CD4-positive, alpha-beta T cell treated with Interferon alpha-2 for 1 hour (primary cell): ENCODE measurements around the gene NUP98.
"Not testable (repeated sequence)": the region's sequence is repeated elsewhere in the genome, so short reads cannot be mapped to it uniquely, and the experiment has no call there.

Experiments
- DNase-seq, 2 donors: peaks; one replicate each; pipeline ENCODE4 v3.0.0-alpha.2; 2020 to 2022

The NUP98 gene

GRCh38 chr11:3667149-3668035 lies 130.0 kb downstream of the NUP98 start:
- DNase-seq = no peak

- DNase-seq = no peak
Observed at GRCh38 chr11:3666023-3666530, 131.3 kb downstream of the NUP98 start.

- no peak for DNase-seq
Observed at GRCh38 chr11:3665336-3666022, 131.9 kb downstream of the NUP98 start.

GRCh38 chr11:3664032-3664630 lies 133.2 kb downstream of the NUP98 start:
- no peak for DNase-seq

DNA sequence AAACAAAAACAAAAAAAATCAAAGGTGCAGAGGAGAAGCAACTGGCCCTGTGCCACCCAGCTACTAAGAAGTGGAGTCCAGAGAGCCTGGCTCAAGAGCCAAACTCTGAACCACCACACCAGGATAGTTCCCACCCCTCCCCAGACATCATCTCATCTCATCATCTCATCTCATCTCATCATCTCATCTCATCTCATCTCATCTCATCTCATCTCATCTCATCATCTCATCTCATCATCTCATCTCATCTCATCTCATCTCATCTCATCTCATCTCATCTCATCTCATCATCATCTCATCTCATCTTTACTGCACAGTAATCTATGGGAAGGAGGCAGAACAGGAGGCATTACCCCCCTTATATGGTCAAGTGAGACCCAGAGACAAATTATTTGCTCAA lies 134.5 kb downstream of the NUP98 start:
- no peak for DNase-seq

GRCh38 chr11:3660960-3661359 lies 136.4 kb downstream of the NUP98 start:
- DNase-seq = no peak

- DNase-seq = no peak
Observed at GRCh38 chr11:3659595-3660515, 137.5 kb downstream of the NUP98 start.

GRCh38 chr11:3658252-3658651 lies 139.1 kb downstream of the NUP98 start:
- DNase-seq = no peak

DNA sequence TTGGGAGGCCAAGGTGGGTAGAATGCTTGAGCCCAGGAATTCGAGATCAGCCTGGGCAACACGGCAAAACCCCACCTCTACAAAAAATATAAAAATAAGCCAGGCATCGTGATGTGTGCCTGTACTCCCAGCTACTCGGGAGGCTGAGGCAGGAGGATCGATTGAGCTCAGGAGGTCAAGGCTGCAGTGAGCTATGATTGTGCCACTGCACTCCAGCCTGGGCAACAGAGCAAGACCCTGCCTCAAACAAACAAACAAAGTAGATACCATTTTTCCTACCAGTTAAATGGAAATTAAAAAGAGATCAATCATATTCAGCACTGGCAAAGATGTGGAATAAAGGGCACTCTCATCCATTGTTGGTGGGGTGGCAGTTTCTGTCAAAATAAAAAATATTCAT lies 140.0 kb downstream of the NUP98 start:
- not testable (repeated sequence) for DNase-seq

DNA sequence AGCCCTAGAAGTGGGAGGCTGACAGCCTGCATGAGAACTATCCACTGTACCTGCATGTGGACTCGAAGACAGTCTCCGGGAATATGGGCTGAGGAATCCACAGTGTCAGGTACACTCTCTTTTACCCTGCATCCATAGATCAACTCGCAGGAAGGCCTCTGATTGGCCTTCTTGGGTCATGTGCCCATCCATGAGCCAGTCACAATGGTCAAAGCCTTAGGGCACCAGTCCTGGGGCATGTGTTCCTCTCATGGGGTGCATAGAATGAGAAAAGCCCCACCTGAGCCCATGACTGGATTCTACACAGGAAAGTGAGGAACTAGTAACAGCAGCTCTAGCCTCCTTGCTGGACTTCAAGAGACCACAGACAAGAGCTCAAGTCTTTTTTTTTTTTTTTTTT lies 141.8 kb downstream of the NUP98 start:
- DNase-seq = no peak

DNA sequence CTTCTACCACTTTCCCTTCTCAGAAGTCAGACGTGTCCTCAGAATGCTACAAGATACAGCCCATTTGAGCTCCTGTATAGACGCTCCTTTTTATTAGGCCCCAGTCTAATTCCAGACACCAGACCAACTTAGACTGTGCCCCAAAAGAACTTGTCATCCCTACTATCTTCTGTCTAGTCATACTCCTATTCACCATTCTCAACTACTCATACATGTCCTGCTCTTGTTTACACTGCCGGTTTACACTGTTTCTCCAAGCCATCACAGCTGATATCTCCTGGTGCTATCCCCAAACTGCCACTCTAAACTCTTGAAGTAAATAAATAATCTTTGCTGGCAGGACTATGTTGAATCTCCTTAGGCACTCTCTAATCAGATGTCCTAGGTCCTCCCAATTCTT lies 144.8 kb downstream of the NUP98 start:
- DNase-seq = not testable (repeated sequence)

DNA sequence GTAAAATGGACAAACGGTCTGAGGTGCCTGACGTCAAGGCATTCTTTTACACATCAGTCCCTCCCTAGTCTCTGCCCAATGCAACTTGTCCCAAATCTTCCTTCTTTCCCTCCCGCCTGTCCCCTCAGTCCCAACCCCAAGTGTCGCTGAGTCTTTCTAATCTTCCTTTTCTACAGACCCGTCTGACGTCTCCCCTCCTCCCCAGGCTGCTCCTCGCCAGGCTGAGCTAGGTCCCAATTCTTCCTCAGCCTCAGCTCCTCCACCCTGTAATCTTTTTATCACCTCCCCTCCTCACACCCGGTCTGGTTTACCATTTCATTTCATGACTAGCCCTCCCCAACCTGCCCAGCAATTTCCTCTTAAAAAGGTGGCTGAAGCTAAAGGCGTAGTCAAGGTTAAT lies 148.0 kb downstream of the NUP98 start:
- DNase-seq = not testable (repeated sequence)

- not testable (repeated sequence) for DNase-seq
Observed at GRCh38 chr11:3648843-3649242, 148.5 kb downstream of the NUP98 start.

DNA sequence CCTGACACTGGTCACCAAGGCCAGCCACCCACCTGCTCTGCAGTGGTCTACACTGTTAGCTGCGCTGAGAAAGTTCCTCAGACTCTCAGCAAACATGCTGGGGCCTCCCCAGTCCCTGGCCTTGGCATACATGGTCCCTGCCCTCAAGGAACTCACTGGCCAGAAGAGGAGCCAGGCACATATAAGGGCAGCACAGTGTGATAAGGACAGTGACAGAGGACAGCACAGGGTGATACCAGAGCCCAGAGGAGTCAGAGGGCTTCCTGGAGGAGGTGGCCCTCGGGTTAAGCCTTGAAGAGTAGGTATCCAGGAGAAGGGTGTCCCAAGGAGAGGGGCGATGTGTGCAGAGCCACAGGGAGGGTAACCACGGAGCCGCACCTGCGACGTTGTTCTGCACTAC lies 151.8 kb downstream of the NUP98 start:
- DNase-seq = no peak

DNA sequence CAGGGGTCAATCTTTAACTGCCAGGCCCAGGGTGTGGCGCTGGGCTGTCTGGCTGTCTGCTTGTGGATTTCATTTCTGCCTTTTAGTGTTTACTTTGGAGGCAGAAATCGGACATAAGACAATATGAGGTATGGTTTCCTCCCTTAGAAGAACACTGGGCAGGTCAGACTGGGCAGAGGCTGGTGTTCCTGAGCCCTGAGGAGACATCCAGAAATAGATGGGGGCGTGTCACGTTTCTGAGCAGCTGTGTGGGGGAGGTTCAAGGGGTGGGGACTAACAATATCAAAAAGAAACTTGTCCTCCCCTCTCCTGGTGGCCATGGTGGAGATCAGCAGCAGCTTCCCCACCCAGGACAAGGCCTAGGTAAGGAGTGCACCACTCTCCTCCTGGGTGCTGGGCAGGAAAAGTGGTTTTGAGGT lies 152.5 kb downstream of the NUP98 start, which contains the start of gene ART1:
Gene ART1, plus strand, starts transcription at position 312 of the 419 bp plus-strand sequence. CDS start 14,086 bp downstream, outside the sequence.
- DNase-seq = no peak

DNA sequence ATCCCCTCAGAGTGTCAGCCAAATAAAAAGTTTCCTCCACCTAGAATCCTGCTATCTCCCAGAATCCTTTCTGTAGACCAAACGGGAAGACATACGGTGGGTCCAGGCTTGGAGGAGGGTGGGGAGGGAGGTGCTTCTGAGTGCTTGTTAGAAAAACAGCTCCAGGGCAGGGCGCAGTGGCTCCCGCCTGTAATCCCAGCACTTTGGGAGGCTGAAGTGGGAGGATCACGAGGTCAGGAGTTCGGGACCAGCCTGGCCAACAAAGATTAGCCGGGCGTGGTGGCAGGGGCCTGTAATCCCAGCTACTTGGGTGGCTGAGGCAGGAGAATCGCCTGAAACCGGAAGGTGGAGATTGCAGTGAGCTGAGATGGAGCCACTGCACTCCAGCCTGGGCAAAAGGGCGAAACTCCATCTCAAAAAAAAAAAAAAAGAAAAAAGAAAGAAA lies 154.2 kb downstream of the NUP98 start:
- not testable (repeated sequence) for DNase-seq

GRCh38 chr11:3642071-3642951 lies 155.0 kb downstream of the NUP98 start:
- DNase-seq = peak; percentile 82 to 84

- DNase-seq = no peak
Observed at GRCh38 chr11:3641701-3642070, 155.7 kb downstream of the NUP98 start, which contains the start of gene ART5. Gene ART5 (minus strand): TSS chr11:3641992. CDS start chr11:3641862, 130 bp downstream.

DNA sequence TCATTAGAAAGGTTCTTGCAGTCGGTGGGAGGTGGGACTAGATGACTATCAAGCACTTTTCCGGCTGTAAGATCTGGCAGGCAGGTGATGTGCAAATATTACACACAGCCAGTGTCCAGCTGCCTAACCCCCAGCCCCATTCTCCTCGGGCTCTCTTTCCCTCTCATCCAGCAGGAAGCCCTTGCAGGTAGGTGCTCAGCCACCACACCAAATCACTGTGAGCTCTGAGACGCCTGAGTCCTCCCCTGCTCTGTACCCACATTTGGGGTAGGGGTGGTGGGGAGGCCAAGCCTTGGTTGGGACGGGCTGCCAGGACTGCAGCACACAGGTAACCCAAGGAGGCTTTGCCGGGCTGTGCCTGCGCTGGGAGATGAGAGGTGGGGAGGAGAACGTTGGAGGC lies 156.2 kb downstream of the NUP98 start:
- DNase-seq = no peak

- no peak for DNase-seq
Observed at GRCh38 chr11:3639841-3640240, 157.5 kb downstream of the NUP98 start.

- no peak for DNase-seq
Observed at GRCh38 chr11:3638513-3638912, 158.8 kb downstream of the NUP98 start.
